ENCODE results near the gene GRAMD4. TPM values are rescaled to one million over a fixed set of nuclear protein-coding genes. Genes with fewer than 3 reads are reported as not detected.

Gene GRAMD4
- total RNA-seq, 2 donors from 2014 or later: 118 to 141 TPM

DNA sequence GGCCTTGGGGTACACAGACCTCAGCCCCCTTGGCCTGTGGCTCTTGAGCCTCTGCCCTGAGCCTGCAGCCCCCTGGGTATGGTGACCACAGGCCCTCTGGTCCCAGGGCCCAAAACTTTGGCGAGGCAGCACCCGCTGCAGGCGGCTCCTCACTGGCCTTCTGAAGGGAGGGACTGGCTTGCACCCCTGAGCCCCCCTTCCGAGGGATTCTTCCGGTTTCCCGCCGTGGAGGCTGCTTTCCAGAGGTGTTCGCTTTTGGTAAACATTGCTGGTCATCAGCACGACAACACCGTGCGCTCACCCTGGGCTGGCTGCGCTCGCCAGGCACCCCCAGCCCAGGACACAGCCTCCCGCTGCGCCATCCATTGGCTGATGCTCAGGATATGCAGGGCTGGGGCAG lies 42.0 kb downstream of the GRAMD4 start:
- Histone ChIP-seq H3K27ac (no peak overlapping the region), H3K27me3 (no peaks in the 10 kb centered on the region), H3K36me3 (no peaks in the 10 kb centered on the region), H3K9ac (ENCODE audit: low read depth in 2 of 2, low read length in 2 of 2) (no peak overlapping the region), H3K4me3 (no peak overlapping the region), H3K9me3 (no peaks in the 10 kb centered on the region), H3K4me1 (peaks cover 9% of the 10 kb centered on the region)
- DNase-seq: no peak
- TF ChIP-seq, protein P1, sequence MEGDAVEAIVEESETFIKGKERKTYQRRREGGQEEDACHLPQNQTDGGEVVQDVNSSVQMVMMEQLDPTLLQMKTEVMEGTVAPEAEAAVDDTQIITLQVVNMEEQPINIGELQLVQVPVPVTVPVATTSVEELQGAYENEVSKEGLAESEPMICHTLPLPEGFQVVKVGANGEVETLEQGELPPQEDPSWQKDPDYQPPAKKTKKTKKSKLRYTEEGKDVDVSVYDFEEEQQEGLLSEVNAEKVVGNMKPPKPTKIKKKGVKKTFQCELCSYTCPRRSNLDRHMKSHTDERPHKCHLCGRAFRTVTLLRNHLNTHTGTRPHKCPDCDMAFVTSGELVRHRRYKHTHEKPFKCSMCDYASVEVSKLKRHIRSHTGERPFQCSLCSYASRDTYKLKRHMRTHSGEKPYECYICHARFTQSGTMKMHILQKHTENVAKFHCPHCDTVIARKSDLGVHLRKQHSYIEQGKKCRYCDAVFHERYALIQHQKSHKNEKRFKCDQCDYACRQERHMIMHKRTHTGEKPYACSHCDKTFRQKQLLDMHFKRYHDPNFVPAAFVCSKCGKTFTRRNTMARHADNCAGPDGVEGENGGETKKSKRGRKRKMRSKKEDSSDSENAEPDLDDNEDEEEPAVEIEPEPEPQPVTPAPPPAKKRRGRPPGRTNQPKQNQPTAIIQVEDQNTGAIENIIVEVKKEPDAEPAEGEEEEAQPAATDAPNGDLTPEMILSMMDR (IDR thresholded peaks at IDR 0.05): no peak
- intact Hi-C loops (cut with DNase I): no loop called here

DNA sequence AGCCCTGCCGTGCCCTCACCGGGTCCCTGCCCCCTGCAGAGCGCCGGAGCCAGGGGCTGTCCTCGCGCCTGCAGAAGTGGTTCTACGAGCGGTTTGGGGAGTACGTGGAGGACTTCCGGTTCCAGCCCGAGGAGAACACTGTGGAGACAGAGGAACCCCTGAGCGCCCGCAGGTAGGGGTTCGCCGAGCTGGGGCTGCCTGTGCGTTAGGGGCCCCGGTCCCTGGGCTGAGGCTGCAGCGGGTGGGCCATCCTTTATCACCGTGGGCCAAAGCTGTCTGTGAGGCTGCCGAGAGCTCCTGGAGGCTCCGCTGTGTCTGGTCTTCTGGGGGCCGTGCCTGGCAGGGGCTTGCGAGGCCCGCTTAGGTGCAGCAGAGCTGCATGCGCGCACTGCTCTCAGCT lies 42.8 kb downstream of the GRAMD4 start:
- intact Hi-C loops (cut with DNase I): no loop called here
- H3K27me3 ChIP-seq: no peaks in the 10 kb centered on the region
- no peak overlapping the region for H3K27ac ChIP-seq
- TF ChIP-seq, protein P1 (IDR thresholded peaks at IDR 0.05): no peak
- H3K9me3 ChIP-seq: no peaks in the 10 kb centered on the region
- no peak overlapping the region for H3K4me3 ChIP-seq
- peaks cover 9% of the 10 kb centered on the region for H3K4me1 ChIP-seq
- H3K9ac ChIP-seq (ENCODE audit: low read depth in 2 of 2, low read length in 2 of 2): no peak overlapping the region
- no peak for DNase-seq
- no peaks in the 10 kb centered on the region for H3K36me3 ChIP-seq

DNA sequence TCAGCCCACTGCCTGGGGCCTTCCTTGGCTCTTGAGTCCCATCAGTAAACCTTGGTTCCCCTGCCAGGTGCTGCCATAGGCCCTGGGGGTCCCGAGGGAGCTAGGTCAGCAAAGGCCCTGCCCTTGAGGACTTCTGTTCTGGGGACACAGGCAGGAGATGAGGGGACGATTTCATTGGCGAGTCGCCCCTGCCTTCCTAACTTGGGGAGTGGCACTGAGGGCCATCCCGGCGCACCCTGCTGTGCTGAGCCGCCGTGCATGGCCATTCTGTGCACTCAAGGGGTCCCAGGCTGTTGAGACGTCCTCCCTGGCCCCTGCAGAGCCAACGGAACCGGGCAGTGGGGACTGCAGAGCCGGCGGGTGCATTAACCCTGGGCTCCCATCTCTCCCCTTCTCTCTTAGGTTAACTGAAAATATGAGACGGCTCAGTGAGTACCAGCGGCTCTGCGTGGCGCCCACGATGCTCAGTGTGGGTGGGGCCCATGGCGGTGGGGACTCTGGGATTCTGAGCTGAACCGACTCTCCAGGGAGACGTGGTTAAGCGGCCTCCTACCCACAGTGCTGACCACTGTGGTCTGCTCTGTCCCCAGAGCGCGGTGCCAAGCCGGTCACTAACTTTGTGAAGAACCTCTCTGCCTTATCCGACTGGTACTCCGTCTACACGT lies 43.4 kb downstream of the GRAMD4 start:
- Histone ChIP-seq H3K27me3 (no peaks in the 10 kb centered on the region), H3K4me1 (peaks cover 9% of the 10 kb centered on the region), H3K36me3 (no peaks in the 10 kb centered on the region), H3K9ac (ENCODE audit: low read depth in 2 of 2, low read length in 2 of 2) (no peak overlapping the region), H3K4me3 (no peak overlapping the region), H3K27ac (no peak overlapping the region), H3K9me3 (no peaks in the 10 kb centered on the region)
- intact Hi-C loops (cut with DNase I): no loop called here
- DNase-seq: no peak
- TF ChIP-seq, protein P1 (IDR thresholded peaks at IDR 0.05): no peak

DNA sequence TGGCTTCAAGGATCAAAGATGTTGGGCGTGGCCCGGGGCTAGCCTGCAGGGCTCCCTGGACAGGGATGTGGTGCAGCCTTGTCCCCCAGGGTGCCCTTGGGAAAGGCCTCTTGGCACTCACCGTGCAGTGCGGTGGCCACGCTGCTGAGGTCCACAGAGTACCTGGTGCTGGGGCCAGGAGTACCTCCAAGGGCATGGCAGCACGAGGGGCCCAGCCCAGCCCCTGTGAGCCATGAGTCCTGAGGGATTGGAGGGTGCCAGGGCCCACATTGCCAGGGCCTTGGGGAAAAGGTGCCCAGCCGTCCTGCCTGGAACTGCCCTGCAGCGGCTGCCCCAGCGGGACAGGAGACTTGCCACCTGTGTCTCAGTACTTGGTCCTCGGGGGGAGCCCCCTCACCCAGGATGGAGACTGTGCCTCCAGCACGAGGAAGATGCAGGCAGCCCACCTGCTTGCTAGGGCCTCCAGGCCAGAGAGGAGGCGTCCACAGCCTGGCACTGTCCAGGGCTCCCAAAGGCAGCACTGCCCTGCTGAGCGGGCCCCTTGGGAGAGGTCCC lies 44.2 kb downstream of the GRAMD4 start:
- DNase-seq: no peak
- no peak overlapping the region for H3K9ac ChIP-seq (ENCODE audit: low read depth in 2 of 2, low read length in 2 of 2)
- H3K27me3 ChIP-seq: no peaks in the 10 kb centered on the region
- intact Hi-C loops (cut with DNase I): no loop called here
- H3K4me1 ChIP-seq: peaks cover 9% of the 10 kb centered on the region
- TF ChIP-seq, protein P1 (IDR thresholded peaks at IDR 0.05): no peak
- no peak overlapping the region for H3K4me3 ChIP-seq
- no peaks in the 10 kb centered on the region for H3K9me3 ChIP-seq
- H3K27ac ChIP-seq: no peak overlapping the region
- no peaks in the 10 kb centered on the region for H3K36me3 ChIP-seq

DNA sequence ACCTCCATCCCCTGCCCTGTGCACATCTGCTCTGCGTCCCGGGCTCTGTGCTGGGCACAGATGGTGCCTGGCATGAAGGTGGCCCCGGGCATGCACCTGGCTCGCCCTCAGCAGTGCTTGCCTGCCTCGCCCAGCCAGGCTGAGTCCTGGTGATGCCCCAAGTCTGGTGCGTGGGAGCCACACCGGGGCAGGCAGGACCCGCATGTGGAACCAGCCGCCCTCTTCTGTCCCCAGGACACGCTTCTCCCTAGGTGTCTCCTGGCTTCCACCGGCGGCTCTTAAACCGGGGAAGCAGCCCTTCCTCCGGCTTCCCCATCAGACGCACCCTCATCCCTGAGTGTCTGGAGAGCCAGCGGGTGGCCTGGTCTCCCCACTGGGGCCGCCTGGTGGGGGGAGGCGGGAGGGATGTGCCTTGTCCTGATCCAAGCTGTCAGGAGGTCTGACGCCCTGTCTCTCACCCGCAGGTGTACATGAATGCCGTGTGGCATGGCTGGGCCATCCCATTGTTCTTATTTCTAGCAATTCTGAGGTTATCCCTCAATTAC lies 45.0 kb downstream of the GRAMD4 start:
- Histone ChIP-seq H3K4me3 (no peak overlapping the region), H3K4me1 (peaks cover 9% of the 10 kb centered on the region), H3K9me3 (no peaks in the 10 kb centered on the region), H3K27me3 (no peaks in the 10 kb centered on the region), H3K36me3 (no peaks in the 10 kb centered on the region), H3K27ac (no peak overlapping the region), H3K9ac (ENCODE audit: low read depth in 2 of 2, low read length in 2 of 2) (no peak overlapping the region)
- no peak for DNase-seq
- TF ChIP-seq, protein P1 (IDR thresholded peaks at IDR 0.05): no peak
- intact Hi-C loops (cut with DNase I): no loop called here
